Fibroblast of the aortic adventitia (primary cell): ENCODE data around the gene SVOP. TPM values are rescaled to one million over a fixed set of nuclear protein-coding genes. Genes with fewer than 3 reads are reported as not detected.

Experiments
- DNase-seq: peaks from one replicate; pipeline ENCODE4 v3.0.0-alpha.2; 2010; ENCODE audit warnings: low read depth
- H3K4me3 ChIP-seq: 2 replicates; pipeline ENCODE4 v1.5.1; 2011; ENCODE audit warnings: low read depth, mild to moderate bottlenecking, control low read depth, low read length, moderate library complexity
- total RNA-seq: library from RNA; depleted of rRNA; stranded (reverse); fragments of >200 nt; gene quantifications from 2 replicates; pipeline ENCODE4 v1.2.3, GENCODE V29; 2012; ENCODE audit warnings: low replicate concordance
- TF ChIP-seq, protein P1 (sequence below): IDR thresholded peaks from 2 replicates; pipeline ENCODE4 v1.5.1; 2011; ENCODE audit warnings: mild to moderate bottlenecking, low read length, control low read depth, inconsistent platforms; ENCODE audit not compliant: insufficient read depth

The SVOP gene
- total RNA-seq, 1 donor, result not detected

DNA sequence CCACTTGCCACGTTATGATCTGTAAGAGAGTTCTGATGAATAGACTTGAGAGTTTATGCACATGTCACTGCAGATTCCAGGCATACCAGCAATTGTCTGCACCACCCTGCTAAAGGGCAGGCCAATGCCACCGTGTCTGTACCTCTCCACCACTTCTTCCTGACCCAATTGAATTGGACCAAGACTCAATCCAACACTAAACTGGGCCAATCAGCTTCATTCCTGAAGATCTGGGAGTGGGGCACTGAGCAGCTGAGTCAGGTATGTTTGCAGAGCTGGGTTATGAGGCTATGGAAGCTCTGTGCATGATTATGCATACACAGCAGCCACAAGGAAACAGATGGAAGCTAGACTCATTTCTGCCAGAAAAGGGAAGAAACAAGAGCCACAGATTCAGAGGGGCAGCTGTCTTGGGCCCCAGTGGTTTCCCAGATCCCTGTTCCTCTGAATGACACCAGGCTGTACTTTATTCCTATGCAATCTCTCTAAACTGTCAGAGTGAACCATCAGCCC is 113.0 kb downstream of the SVOP start:
- peak; percentile 5 for DNase-seq
- TF ChIP-seq, protein P1, sequence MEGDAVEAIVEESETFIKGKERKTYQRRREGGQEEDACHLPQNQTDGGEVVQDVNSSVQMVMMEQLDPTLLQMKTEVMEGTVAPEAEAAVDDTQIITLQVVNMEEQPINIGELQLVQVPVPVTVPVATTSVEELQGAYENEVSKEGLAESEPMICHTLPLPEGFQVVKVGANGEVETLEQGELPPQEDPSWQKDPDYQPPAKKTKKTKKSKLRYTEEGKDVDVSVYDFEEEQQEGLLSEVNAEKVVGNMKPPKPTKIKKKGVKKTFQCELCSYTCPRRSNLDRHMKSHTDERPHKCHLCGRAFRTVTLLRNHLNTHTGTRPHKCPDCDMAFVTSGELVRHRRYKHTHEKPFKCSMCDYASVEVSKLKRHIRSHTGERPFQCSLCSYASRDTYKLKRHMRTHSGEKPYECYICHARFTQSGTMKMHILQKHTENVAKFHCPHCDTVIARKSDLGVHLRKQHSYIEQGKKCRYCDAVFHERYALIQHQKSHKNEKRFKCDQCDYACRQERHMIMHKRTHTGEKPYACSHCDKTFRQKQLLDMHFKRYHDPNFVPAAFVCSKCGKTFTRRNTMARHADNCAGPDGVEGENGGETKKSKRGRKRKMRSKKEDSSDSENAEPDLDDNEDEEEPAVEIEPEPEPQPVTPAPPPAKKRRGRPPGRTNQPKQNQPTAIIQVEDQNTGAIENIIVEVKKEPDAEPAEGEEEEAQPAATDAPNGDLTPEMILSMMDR, result no peak
- no peak overlapping the region for H3K4me3 ChIP-seq

DNA sequence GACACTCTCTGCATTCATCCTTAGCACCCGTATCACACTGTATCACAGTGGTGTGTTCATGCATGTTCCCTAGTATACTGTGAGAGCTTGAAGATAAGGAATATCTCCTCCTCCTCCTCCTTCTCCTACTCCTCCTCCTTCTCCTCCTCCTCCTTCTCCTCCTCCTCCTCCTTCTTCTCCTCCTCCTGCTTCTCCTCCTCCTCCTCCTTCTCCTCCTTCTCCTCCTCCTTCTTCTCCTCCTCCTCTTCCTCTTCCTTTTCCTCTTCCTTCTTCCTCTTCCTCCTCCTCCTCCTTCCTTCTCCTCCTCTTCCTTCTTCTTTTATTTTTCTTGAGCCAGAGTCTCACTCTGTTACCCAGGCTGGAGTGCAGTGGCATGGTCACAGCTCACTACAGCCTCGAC is 113.9 kb downstream of the SVOP start:
- H3K4me3 ChIP-seq, result no peak overlapping the region
- TF ChIP-seq, protein P1, result no peak
- no peak for DNase-seq

DNA sequence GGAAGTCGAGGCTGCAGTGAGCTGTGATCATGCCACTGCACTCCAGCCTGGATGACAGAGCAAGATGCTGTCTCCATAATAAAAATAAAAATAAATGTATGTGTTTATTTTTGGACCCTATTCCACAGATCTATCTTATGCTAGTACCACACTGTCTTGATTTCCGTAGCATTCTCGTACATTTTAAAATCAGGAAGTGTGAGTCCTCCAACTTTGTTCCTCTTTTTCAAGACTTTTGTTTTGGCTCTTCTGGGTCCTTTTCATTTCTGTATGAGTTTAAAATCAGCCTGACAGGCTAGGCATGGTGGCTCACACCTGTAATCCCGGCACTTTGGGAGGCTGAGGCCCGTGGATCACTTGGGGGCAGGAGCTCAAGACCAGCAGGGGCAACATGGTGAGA is 115.1 kb downstream of the SVOP start:
- TF ChIP-seq, protein P1, result no peak
- no peak overlapping the region for H3K4me3 ChIP-seq
- DNase-seq, result no peak

DNA sequence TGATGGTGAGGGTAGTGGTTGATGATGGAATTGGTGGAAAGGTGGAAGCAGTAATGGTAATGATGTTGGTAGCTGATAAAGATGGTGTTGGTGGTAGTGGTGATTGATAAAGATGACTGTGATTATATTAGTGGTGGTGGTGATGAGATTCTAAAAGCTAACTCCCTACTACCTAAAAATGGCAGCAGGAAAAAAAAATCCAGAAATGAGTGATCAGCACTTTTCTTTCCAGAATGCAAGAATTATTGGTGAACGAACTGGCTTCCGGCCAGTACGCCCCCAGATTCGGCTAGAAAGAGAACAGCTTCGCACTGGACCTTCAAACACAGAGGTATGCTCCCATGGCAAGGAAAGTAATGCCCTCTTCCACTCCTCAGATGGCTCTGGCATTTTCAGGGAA is 121.7 kb downstream of the SVOP start:
- TF ChIP-seq, protein P1, result no peak
- H3K4me3 ChIP-seq, result no peak overlapping the region
- no peak for DNase-seq

DNA sequence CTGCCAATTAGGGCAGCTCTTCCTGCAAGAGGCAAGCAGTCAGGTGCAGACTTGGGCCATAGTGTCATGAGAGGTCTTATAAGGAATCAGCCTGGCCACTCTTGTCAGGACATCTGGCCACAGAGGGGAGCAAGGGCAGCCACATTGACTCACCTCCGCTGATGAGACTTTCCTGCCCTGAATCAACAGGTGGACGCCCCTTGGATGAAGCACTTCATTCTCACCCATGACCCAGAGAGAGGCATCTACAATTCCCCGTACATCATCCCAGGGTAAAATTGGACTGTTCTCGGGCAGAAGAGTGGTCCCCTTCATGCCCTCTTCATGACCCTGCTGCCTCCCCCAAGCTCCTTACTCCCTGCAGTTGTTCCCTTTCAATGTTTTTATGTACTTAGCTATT is 124.1 kb downstream of the SVOP start:
- TF ChIP-seq, protein P1, result no peak
- no peak for DNase-seq
- H3K4me3 ChIP-seq, result no peak overlapping the region

DNA sequence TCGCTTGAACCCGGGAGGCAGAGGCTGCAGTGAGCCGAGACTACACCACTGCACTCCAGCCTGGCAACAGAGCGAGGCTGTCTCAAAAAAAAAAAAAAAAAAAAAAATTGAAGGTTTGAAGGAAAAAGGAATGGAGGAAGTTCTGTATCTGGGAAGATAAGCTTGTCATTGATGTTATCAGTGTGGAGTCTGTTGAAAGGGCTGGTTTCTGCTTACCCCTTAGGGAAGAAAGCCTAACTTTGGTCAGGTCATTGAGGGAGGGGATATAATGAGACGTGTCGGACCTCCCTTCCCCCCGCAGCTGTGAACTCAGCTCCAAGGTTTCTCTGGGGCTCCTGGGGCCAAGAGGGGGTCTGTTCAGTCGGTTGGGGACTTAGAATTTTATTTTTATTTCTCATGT is 124.5 kb downstream of the SVOP start:
- DNase-seq, result no peak
- TF ChIP-seq, protein P1, result no peak
- H3K4me3 ChIP-seq, result no peak overlapping the region

DNA sequence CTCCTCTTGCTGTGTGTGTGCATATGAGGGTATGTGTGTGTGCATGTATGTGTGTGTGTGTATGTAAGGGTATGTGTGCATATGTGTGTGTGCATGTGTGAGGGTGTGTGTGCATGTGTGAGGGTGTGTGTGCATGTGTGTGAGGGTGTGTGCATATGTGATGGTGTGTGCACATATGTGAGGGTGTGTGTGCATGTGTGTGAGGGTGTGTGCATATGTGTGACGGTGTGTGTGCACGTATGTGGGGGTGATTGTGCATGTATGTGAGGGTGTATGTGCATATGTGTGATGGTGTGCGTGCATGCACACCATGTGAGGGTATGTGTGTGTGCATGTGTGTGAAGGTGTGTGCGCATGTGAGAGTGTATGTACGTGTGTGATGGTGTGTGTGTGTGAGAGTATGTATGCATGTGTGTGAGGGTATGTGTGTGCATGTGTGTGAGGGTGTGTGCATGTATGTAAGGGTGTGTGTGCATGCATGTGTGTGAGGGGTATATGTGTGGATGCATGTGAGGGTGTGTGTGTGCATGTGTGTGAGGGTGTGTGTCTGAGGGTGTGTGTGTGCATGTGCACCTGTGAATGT is 125.6 kb downstream of the SVOP start:
- no peak overlapping the region for H3K4me3 ChIP-seq
- TF ChIP-seq, protein P1, result no peak
- DNase-seq, result no peak
